K562 (cell line): Measurements from ENCODE around the gene DTNB. TPM values are rescaled to one million over a fixed set of nuclear protein-coding genes. Genes with fewer than 3 reads are reported as not detected.

Experiments
- ATAC-seq: fragments of 200-7000 bp; cut with Tn5 transposase; 3 replicates; pipeline ENCODE4 v1.9.1; 2020; ENCODE audit warnings: moderate library complexity
- BruUV-seq: library from RNA; stranded (reverse); fragments of 400-500 nt; replicated peaks from 2 replicates; lab custom pipeline; 2021; lab: Mats Ljungman, UMichigan
- CTCF ChIA-PET: fragments of 300-600 bp; formaldehyde crosslinking; extraction: SDS; loops from one replicate; lab custom pipeline; 2021; ENCODE audit warnings: low intra/inter-chr PET ratio; lab: Yijun Ruan, JAX
- POLR2A ChIA-PET: fragments of 300-600, 350-650 bp; sonication (Branson Sonifier 250); formaldehyde crosslinking; extraction: SDS; loops from one replicate; lab custom pipeline; 2021; ENCODE audit warnings: antibody characterized with exemption, inconsistent platforms; lab: Yijun Ruan, JAX
- DNase-seq, 4 experiments: peaks; one replicate each; pipeline versions ENCODE4 v3.0.0 to v3.0.0-alpha.2; 2011 to 2018; ENCODE audit warnings: low spot score in 3 of 4, mixed read lengths in 3 of 4; ENCODE audit errors: extremely low read depth in 1 of 4
- FAIRE-seq: peaks from 2 replicates; lab custom pipeline; 2011; peaks lifted over from hg19 to GRCh38; lab: Jason Lieb, UNC
- H2AFZ ChIP-seq: 2 replicates; pipeline ENCODE4 v1.6.0; 2011; ENCODE audit warnings: low read depth, low read length, control low read depth, inconsistent platforms
- H3K27ac ChIP-seq: fragments of 200-600 bp; 3 replicates; pipeline ENCODE4 v1.8.0; 2011; ENCODE audit warnings: low read depth, mild to moderate bottlenecking, control low read depth, inconsistent platforms, low read length, moderate library complexity, mixed read lengths; ENCODE audit errors: extremely low read depth
- H3K27me3 ChIP-seq, 2 experiments: fragments of 300-600 bp in 1 of 2; 2 replicates in 1 of 2; 3 replicates in 1 of 2; pipeline versions ENCODE4 v1.6.0 to v1.8.0; 2011; ENCODE audit warnings: inconsistent platforms in 2 of 2, low read length in 2 of 2, mild to moderate bottlenecking in 1 of 2, mixed read lengths in 1 of 2, moderate library complexity in 1 of 2; ENCODE audit not compliant: control insufficient read depth in 2 of 2, insufficient read depth in 2 of 2
- H3K36me3 ChIP-seq: fragments of 300-600 bp; 3 replicates; pipeline ENCODE4 v1.8.0; 2011; ENCODE audit warnings: mild to moderate bottlenecking, low read length, inconsistent platforms; ENCODE audit not compliant: control insufficient read depth, insufficient read depth
- H3K4me1 ChIP-seq, 2 experiments: fragments of 200-600 bp in 1 of 2; replicated peaks in 1 of 2; 2 replicates in 1 of 2; 3 replicates in 1 of 2; pipeline versions ENCODE4 v1.5.1 to v1.8.0; 2011; ENCODE audit warnings: inconsistent platforms in 2 of 2, low read length in 2 of 2, mild to moderate bottlenecking in 1 of 2, mixed read lengths in 1 of 2, moderate library complexity in 1 of 2; ENCODE audit not compliant: control insufficient read depth in 2 of 2, insufficient read depth in 2 of 2
- H3K4me2 ChIP-seq: 2 replicates; pipeline ENCODE4 v1.6.1; 2011; ENCODE audit warnings: low read length, control low read depth, inconsistent platforms, mixed read lengths; ENCODE audit not compliant: insufficient read depth
- H3K4me3 ChIP-seq: fragments of 200-600 bp; sonication (generic), shearing (Covaris generic); 2 replicates; pipeline ENCODE4 v1.5.1; 2016; ENCODE audit warnings: control low read depth, inconsistent platforms
- H3K79me2 ChIP-seq: fragments of 200-600 bp; 3 replicates; pipeline ENCODE4 v1.8.0; 2011; ENCODE audit warnings: low read length, inconsistent platforms; ENCODE audit not compliant: control insufficient read depth, insufficient read depth
- H3K9ac ChIP-seq, 2 experiments: 2 replicates each; pipeline versions ENCODE4 v1.6.0 to v1.6.1; 2011; ENCODE audit warnings: low read depth in 2 of 2, low read length in 2 of 2, control low read depth in 1 of 2, inconsistent platforms in 1 of 2, mild to moderate bottlenecking in 1 of 2, mixed read lengths in 1 of 2; ENCODE audit not compliant: insufficient read depth in 1 of 2
- H3K9me1 ChIP-seq: one replicate; pipeline ENCODE4 v1.6.0; 2011; ENCODE audit warnings: inconsistent platforms, mild to moderate bottlenecking, low read length, moderate library complexity; ENCODE audit not compliant: control insufficient read depth, insufficient read depth
- H3K9me3 ChIP-seq: replicated peaks from 2 replicates; pipeline ENCODE4 v1.5.1; 2011; ENCODE audit warnings: low read depth, low read length, inconsistent platforms; ENCODE audit not compliant: control insufficient read depth, insufficient read depth
- H4K20me1 ChIP-seq: replicated peaks from 2 replicates; pipeline ENCODE4 v1.6.1; 2011; ENCODE audit warnings: low read length, inconsistent platforms, mixed read lengths; ENCODE audit not compliant: control insufficient read depth, insufficient read depth
- ETV6 ChIP-seq, 3 experiments: fragments of 150-350 bp in 1 of 3; sonication (generic) in 1 of 3; formaldehyde crosslinking in 1 of 3; IDR thresholded peaks; 2 replicates each; pipeline versions ENCODE4 v1.6.1 to v1.8.0; 2014 to 2022; ENCODE audit warnings: borderline replicate concordance in 2 of 3, low read depth in 2 of 3, antibody characterized with exemption in 1 of 3, low read length in 1 of 3, mild to moderate bottlenecking in 1 of 3, missing genetic modification reagents in 1 of 3
- FOXP1 ChIP-seq: sonication (generic); formaldehyde crosslinking; IDR thresholded peaks from 2 replicates; pipeline ENCODE4 v1.8.0; 2022; ENCODE audit warnings: mild to moderate bottlenecking, missing genetic modification reagents
- RBM22 ChIP-seq: fragments of 200-400 bp; formaldehyde crosslinking; IDR thresholded peaks from 2 replicates; pipeline ENCODE4 v1.6.1; 2018; ENCODE audit warnings: low read length, low read depth; ENCODE audit not compliant: poor library complexity, severe bottlenecking
- RFX5 ChIP-seq: IDR thresholded peaks from 2 replicates; pipeline ENCODE4 v1.6.1; 2011; ENCODE audit warnings: low read depth, mild to moderate bottlenecking, improper control_type of control experiment, low read length
- SNIP1 ChIP-seq: fragments of 450-650 bp; IDR thresholded peaks from 2 replicates; pipeline ENCODE4 v1.7.1; 2017; ENCODE audit warnings: low read depth, mild to moderate bottlenecking
- TRIM28 ChIP-seq: fragments of 450-650 bp; IDR thresholded peaks from 2 replicates; pipeline ENCODE4 v1.6.1; 2017
- ZKSCAN8 ChIP-seq: fragments of 200-800 bp; sonication (Bioruptor generic); IDR thresholded peaks from 2 replicates; pipeline ENCODE4 v1.6.1; 2016; ENCODE audit warnings: missing genetic modification characterization, missing compliant biosample characterization
- ZNF431 ChIP-seq: sonication (generic); formaldehyde crosslinking; IDR thresholded peaks from 2 replicates; pipeline ENCODE4 v1.8.0; 2022; ENCODE audit warnings: mild to moderate bottlenecking, missing genetic modification reagents
- WGBS: fragments of 100-300 bp; shearing (Covaris generic); methylation state at CpG from one replicate; pipeline ENCODE4 v1.1.6; 2016; ENCODE audit warnings: low coverage, mixed read lengths; ENCODE audit not compliant: insufficient coverage; ENCODE audit errors: missing lambda C conversion rate; 5-methylcytosine and 5-hydroxymethylcytosine counted together
- in situ Hi-C: fragments of 300-500 bp; cut with MboI; formaldehyde crosslinking; loops from 4 replicates; pipeline ENCODE4 v1.15.0; 2018; ENCODE audit warnings: inconsistent platforms, mixed read lengths
- intact Hi-C: fragments of 100-400 bp; cut with micrococcal nuclease; formaldehyde crosslinking; loops from 2 replicates; pipeline ENCODE4 v1.14.2; 2022
- polyA plus RNA-seq, 8 experiments: library from polyadenylated mRNA; depleted of rRNA in 4 of 8; stranded (reverse) in 5 of 8; unstranded in 3 of 8; fragments of >200 nt; fragmentation: Nextera tagmentation in 2 of 8; fragmentation: Illumina TruSeq in 1 of 8; extraction: Ambion mirVana in 2 of 8; extraction: Trizol in 1 of 8; gene quantifications; 2 replicates each; pipeline versions ENCODE4 v1.2.1 to v1.2.3, GENCODE V29; 2011 to 2014; ENCODE audit warnings: inconsistent platforms in 1 of 8, missing spikeins in 1 of 8
- total RNA-seq, 7 experiments: library from RNA; depleted of rRNA in 6 of 7; stranded (reverse); fragments of >200 nt in 6 of 7; fragmentation: Illumina TruSeq in 2 of 7; extraction: Trizol in 2 of 7; gene quantifications; 2 replicates each; pipeline versions ENCODE4 v1.2.1 to v1.2.3, GENCODE V29; 2011 to 2021; ENCODE audit warnings: low replicate concordance in 1 of 7
- TF ChIP-seq, protein P1 (sequence below): sonication (generic); formaldehyde crosslinking; IDR thresholded peaks from 2 replicates; pipeline ENCODE4 v1.8.1; 2023; ENCODE audit warnings: mild to moderate bottlenecking, missing genetic modification reagents
- TF ChIP-seq, protein P2 (sequence below), 3 experiments: fragments of 200-800 bp in 1 of 3; sonication (Bioruptor generic) in 1 of 3; sonication (generic) in 1 of 3; formaldehyde crosslinking in 1 of 3; IDR thresholded peaks; 2 replicates each; pipeline versions ENCODE4 v1.6.1 to v1.8.0; 2016 to 2022; ENCODE audit warnings: mild to moderate bottlenecking in 2 of 3, missing compliant biosample characterization in 2 of 3, missing genetic modification characterization in 2 of 3, missing genetic modification reagents in 1 of 3

The DTNB gene
- total and polyA plus RNA-seq, 9 of the 15 experiments (the other 6 are each of a cell fraction or from before 2014, with no cell fraction given), result 0.18 to 2.0 (median 0.77) TPM; not detected in 2

DNA sequence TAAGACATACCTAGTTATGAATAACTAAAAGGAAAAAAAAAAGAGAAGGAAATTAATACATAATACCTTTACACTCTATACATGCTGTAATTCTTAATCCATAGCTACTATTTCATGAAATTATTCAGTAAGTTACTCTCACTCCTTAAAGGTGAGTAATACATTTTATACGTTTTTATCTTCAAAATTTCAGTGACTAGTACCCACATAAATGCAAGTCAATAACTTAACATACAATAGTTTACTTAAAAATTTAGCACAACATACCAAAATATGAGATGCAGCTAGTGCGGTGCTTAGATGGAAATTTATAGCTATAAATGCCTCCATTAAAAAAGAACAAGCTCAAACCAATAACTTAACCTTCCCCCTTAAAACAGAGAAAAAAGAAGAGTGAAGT lies 36.0 kb upstream of the DTNB start:
- POLR2A ChIA-PET, result interaction anchor here (0.6 to 1.2 kb wide), 4 partner anchors 10 to 21 kb away, joined by 4 read pairs; no protein-coding TSS in a partner anchor
- Histone ChIP-seq H3K9me1 (no peaks in the 10 kb centered on the region), H3K9ac (no peak overlapping the region), H3K4me2 (no peak overlapping the region), H3K27me3 (peaks cover 22 to 29% of the 10 kb centered on the region in 2 experiments), H3K4me1 (no peaks in the 10 kb centered on the region), H3K79me2 (no peaks in the 10 kb centered on the region), H4K20me1 (no peaks in the 10 kb centered on the region), H3K9me3 (no peaks in the 10 kb centered on the region), H3K4me3 (no peak overlapping the region), H3K27ac (no peak overlapping the region), H3K36me3 (no peaks in the 10 kb centered on the region), H2AFZ (no peak overlapping the region)
- FAIRE-seq (no peak), ATAC-seq (no peak), DNase-seq (no peak)
- WGBS, result 40% methylated on average over 2 of the region's 2 CpGs
- no TSS peak for BruUV-seq
- CTCF ChIA-PET, result no interaction called here
- intact Hi-C loops, result no loop called here
- in situ Hi-C loops, result no loop called here
- TF ChIP-seq RBM22, result no peak
- no peak for TF ChIP-seq RFX5
- TF ChIP-seq ETV6 (IDR thresholded peaks at IDR 0.05; ENCODE audit: borderline replicate concordance in 1 of 2, low read depth in 2 of 2, low read length in 1 of 2), result no peak
- no peak for TF ChIP-seq ETV6 (CRISPR knock-in tag; IDR thresholded peaks at IDR 0.05; ENCODE audit: borderline replicate concordance)
- TF ChIP-seq, protein P1, sequence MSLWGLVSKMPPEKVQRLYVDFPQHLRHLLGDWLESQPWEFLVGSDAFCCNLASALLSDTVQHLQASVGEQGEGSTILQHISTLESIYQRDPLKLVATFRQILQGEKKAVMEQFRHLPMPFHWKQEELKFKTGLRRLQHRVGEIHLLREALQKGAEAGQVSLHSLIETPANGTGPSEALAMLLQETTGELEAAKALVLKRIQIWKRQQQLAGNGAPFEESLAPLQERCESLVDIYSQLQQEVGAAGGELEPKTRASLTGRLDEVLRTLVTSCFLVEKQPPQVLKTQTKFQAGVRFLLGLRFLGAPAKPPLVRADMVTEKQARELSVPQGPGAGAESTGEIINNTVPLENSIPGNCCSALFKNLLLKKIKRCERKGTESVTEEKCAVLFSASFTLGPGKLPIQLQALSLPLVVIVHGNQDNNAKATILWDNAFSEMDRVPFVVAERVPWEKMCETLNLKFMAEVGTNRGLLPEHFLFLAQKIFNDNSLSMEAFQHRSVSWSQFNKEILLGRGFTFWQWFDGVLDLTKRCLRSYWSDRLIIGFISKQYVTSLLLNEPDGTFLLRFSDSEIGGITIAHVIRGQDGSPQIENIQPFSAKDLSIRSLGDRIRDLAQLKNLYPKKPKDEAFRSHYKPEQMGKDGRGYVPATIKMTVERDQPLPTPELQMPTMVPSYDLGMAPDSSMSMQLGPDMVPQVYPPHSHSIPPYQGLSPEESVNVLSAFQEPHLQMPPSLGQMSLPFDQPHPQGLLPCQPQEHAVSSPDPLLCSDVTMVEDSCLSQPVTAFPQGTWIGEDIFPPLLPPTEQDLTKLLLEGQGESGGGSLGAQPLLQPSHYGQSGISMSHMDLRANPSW (CRISPR knock-in tag), result no peak
- TF ChIP-seq ZNF431, result no peak
- TF ChIP-seq SNIP1, result no peak
- TF ChIP-seq TRIM28, result no peak
- TF ChIP-seq, protein P2, sequence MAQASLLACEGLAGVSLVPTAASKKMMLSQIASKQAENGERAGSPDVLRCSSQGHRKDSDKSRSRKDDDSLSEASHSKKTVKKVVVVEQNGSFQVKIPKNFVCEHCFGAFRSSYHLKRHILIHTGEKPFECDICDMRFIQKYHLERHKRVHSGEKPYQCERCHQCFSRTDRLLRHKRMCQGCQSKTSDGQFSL (CRISPR knock-in tag; IDR thresholded peaks at IDR 0.05), result no peak
- TF ChIP-seq, protein P2 (tag; IDR thresholded peaks at IDR 0.05), result no peak
- no peak for TF ChIP-seq FOXP1 (CRISPR knock-in tag)
- TF ChIP-seq ZKSCAN8 (CRISPR knock-in tag), result no peak
